Urinary bladder (tissue), 4 donors: ENCODE results near the gene DLL4. TPM values are rescaled to one million over a fixed set of nuclear protein-coding genes. Genes with fewer than 3 reads are reported as not detected.

Source experiments
- DNase-seq: peaks from one replicate; pipeline ENCODE4 v3.0.0-alpha.2; 2015; ENCODE audit errors: extremely low spot score
- H3K27ac ChIP-seq: one replicate; pipeline ENCODE4 v1.5.1; 2013; ENCODE audit warnings: low read depth, mild to moderate bottlenecking, moderate library complexity
- H3K36me3 ChIP-seq: one replicate; pipeline ENCODE4 v1.6.1; 2013; ENCODE audit warnings: mild to moderate bottlenecking, moderate library complexity; ENCODE audit not compliant: insufficient read depth
- H3K4me1 ChIP-seq: one replicate; pipeline ENCODE4 v1.6.1; 2013; ENCODE audit warnings: mild to moderate bottlenecking, moderate library complexity; ENCODE audit not compliant: insufficient read depth
- H3K4me3 ChIP-seq: one replicate; pipeline ENCODE4 v1.5.1; 2013; ENCODE audit warnings: low read depth, low read length
- WGBS: extraction: QIAGEN DNeasy Blood & Tissue Kit; methylation state at CpG from one replicate; pipeline ENCODE4 v1.1.7; 2013; 5-methylcytosine and 5-hydroxymethylcytosine counted together
- polyA plus RNA-seq: library from polyadenylated mRNA; stranded (reverse); fragments of 200-250 nt; gene quantifications from one replicate; pipeline ENCODE4 v1.2.3, GENCODE V29; 2013
- small RNA-seq: library from RNA; depleted of rRNA; stranded (forward); fragments of <200 nt; gene quantifications from one replicate; pipeline ENCODE3, GENCODE V24; 2014
- total RNA-seq: library from RNA; depleted of rRNA; stranded (reverse); fragments of >200 nt; gene quantifications from one replicate; pipeline ENCODE4 v1.2.3, GENCODE V29; 2014
- donor health status: healthy with polysubstance abuse.
- donor health status: healthy.

Gene DLL4
- total and polyA plus RNA-seq, 2 donors: 11.2 to 11.8 TPM

DNA sequence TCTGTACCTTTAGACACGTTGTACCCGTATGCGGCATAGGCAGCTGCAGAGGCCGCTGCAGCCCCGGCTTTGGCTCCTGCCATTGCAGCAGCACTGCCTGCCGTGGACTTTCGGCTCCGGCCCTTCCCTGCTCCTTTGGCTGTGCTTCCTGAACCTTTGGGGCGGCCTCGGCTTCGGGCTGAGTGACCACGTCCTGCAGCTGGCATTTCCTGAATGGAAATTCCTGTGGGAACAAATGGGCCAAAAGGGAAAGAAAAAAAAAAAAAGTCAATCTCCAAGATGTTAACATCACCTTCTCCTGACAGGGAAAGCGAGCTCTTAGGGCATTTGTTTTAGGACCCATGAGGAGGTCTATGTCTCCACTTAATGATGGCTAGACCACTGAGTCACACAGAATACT is 53.7 kb downstream of the DLL4 start:
- no peak overlapping the region for H3K4me3 ChIP-seq
- 87% methylated on average over 13 of the region's 13 CpGs for WGBS
- peaks cover 7% of the 10 kb centered on the region for H3K36me3 ChIP-seq
- no peak overlapping the region for H3K27ac ChIP-seq
- no peaks in the 10 kb centered on the region for H3K4me1 ChIP-seq
- no peak for DNase-seq

DNA sequence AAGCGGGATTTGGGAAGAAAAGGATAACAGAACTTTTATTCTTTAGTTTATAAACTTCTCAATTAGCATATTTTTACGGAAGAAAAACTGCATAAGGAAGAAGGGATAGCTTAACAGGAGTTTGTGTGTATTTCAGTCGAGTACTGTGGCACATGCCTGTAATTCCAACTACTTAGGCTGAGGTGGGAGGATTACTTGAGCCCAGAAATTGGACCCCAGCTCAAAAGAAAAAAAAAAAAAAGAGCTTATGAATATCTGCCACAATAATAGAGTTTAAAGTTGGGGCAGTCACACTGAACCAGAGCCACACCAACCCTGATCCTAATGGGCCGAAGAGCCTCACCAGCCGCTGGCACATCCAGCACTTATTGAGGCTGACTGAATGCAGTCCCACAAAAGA is 55.3 kb downstream of the DLL4 start:
- no peak for DNase-seq
- Histone ChIP-seq H3K4me3 (no peak overlapping the region), H3K4me1 (no peaks in the 10 kb centered on the region), H3K36me3 (peaks cover 7% of the 10 kb centered on the region), H3K27ac (no peak overlapping the region)
- 88% methylated on average over 5 of the region's 5 CpGs for WGBS

DNA sequence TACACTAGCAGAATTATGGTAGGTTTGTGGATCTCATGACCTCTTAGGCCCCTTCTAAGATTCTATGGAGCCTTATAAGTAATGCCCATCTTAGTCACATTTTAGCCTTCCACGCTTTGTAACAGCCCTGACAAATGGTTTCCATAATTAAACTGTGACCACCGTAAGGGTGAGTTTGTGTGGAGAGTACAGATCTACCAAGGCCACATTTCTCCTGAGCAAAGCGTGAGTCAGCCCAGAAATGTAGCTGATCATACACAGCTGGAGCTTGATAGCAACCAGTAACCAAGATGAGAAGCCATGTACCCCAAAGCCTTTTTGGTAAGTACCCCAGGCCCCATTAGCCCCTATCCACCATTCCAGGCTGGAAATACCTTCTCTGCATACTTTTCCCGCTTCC is 55.8 kb downstream of the DLL4 start:
- no peak for DNase-seq
- H3K4me3 ChIP-seq: no peak overlapping the region
- peaks cover 7% of the 10 kb centered on the region for H3K36me3 ChIP-seq
- no peaks in the 10 kb centered on the region for H3K4me1 ChIP-seq
- H3K27ac ChIP-seq: no peak overlapping the region
- 83% methylated on average over 4 of the region's 4 CpGs for WGBS

DNA sequence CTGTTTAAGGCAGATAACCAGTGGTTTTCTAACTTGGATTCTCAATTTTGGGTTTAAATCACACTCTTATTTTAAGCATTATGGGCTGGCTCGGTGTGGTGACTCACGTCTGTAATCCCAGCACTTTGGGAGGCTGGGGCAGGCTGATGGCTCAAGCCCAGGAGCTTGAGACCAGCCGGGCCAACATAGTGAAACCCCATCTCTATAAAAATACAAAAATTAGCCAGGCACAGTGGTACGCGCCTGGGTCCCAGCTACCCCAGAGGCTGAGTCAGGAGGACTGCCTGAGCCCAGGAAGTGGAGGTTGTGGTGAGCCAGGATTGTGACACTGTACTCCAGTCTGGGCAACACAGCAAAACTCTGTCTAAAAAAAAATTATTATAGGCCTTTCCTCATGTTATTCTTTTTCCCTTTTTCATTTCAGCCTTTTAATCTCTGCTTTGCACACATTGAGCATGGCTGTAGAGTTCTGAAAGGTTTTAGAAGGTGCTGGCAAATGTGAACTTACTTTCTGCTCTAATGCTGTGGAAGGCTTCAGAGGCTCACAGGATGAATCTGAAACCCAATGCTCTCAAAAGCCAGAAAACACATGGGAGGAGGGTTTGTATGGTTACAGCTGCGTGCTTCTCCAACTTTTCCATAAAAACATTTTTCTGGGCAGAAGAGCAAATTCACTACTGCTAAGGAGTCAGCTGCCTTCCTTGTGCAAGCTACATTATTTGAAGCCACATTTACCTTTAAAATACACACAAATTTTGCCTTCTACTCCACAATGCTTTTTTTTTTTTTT is 56.6 kb downstream of the DLL4 start:
- H3K27ac ChIP-seq: no peak overlapping the region
- 68% methylated on average over 6 of the region's 6 CpGs for WGBS
- H3K4me1 ChIP-seq: no peaks in the 10 kb centered on the region
- H3K36me3 ChIP-seq: peaks cover 7% of the 10 kb centered on the region
- DNase-seq: no peak
- no peak overlapping the region for H3K4me3 ChIP-seq

DNA sequence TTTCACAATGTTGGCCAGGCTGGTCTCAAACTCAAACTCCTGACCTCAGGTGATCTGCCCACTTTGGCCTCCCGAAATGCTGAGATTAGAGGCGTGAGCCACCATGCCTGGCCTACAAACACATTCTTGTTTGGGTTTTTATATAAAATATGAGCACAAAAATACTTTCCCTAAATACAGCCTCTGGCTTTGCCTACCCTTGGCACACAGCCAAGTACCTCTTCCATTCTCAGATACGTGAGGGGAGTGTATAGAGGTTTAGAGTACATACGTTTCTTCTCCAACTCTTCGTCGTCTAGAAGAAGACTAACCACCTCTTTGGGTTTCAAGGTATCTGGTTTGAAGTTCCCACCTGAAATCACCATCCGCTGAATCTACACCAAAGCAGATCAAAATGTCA is 57.7 kb downstream of the DLL4 start:
- no peak for DNase-seq
- Histone ChIP-seq H3K27ac (no peak overlapping the region), H3K4me1 (no peaks in the 10 kb centered on the region), H3K4me3 (no peak overlapping the region), H3K36me3 (peaks cover 7% of the 10 kb centered on the region)
- WGBS: 86% methylated on average over 7 of the region's 7 CpGs

DNA sequence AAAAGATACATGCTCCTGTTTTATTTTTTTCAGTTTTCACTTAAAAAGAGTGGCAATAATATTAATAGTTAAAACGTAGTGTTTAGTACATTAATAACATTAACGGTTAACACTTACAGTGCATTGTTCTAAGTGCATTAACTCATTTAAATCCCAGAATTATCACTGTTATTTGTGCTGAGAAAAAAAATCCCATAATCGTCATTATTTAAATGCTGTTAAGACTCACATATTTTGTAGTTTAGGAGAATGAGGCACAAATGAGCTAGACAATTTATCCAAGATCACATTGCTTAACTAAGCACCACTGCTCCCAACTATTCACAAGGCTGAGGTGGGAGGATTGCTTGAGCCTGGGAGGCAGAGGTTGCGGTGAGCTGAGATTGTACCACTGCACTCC is 59.0 kb downstream of the DLL4 start:
- Histone ChIP-seq H3K36me3 (peaks cover 2% of the 10 kb centered on the region), H3K27ac (no peak overlapping the region), H3K4me1 (no peaks in the 10 kb centered on the region), H3K4me3 (no peak overlapping the region)
- DNase-seq: no peak
- WGBS: 97% methylated on average over 4 of the region's 4 CpGs

Small RNA genes lying within 50 kb of the gene (small RNA-seq; reads per million reads assigned to genes)
- gene ISCA1P4: not detected

Other genes with a start within 250 kb of the DLL4 start
- gene RAD51, start 234.2 kb upstream of the DLL4 start, total RNA-seq: 2.2 TPM
- gene RAD51, start 234.2 kb upstream of the DLL4 start, polyA plus RNA-seq: 0.98 TPM
- 13.0 TPM for gene RMDN3, start 174.1 kb upstream of the DLL4 start, total RNA-seq
- gene RMDN3, start 174.1 kb upstream of the DLL4 start, polyA plus RNA-seq: 35.2 TPM
- 2.9 TPM for gene GCHFR, start 165.3 kb upstream of the DLL4 start, total RNA-seq
- 28.7 TPM for gene GCHFR, start 165.3 kb upstream of the DLL4 start, polyA plus RNA-seq
- gene C15orf62, start 159.4 kb upstream of the DLL4 start, total RNA-seq: 0.11 TPM
- gene C15orf62, start 159.4 kb upstream of the DLL4 start, polyA plus RNA-seq: 1.2 TPM
- gene ZFYVE19, start 122.3 kb upstream of the DLL4 start, total RNA-seq: 20.3 TPM
- gene ZFYVE19, start 122.3 kb upstream of the DLL4 start, polyA plus RNA-seq: 26.4 TPM
- gene DNAJC17, start 121.9 kb upstream of the DLL4 start, total RNA-seq: 17.9 TPM
- gene DNAJC17, start 121.9 kb upstream of the DLL4 start, polyA plus RNA-seq: 45.6 TPM
- not detected for gene PPP1R14D, start 100.6 kb upstream of the DLL4 start, total RNA-seq
- gene PPP1R14D, start 100.6 kb upstream of the DLL4 start, polyA plus RNA-seq: not detected
- gene SPINT1, start 85.3 kb upstream of the DLL4 start, total RNA-seq: 31.4 TPM
- gene SPINT1, start 85.3 kb upstream of the DLL4 start, polyA plus RNA-seq: 17.4 TPM
- 9.3 TPM for gene RHOV, start 55.1 kb upstream of the DLL4 start, total RNA-seq
- 4.0 TPM for gene RHOV, start 55.1 kb upstream of the DLL4 start, polyA plus RNA-seq
- gene VPS18, start 34.9 kb upstream of the DLL4 start, total RNA-seq: 15.1 TPM
- gene VPS18, start 34.9 kb upstream of the DLL4 start, polyA plus RNA-seq: 19.3 TPM
- 0.42 TPM for gene CHAC1, start 24.1 kb downstream of the DLL4 start, total RNA-seq
- 1.8 TPM for gene CHAC1, start 24.1 kb downstream of the DLL4 start, polyA plus RNA-seq
- gene INO80, start 186.9 kb downstream of the DLL4 start, total RNA-seq: 36.6 TPM
- gene INO80, start 186.9 kb downstream of the DLL4 start, polyA plus RNA-seq: 16.1 TPM